Ascending aorta (tissue), 2 donors: ENCODE data around the gene TNFAIP8. TPM values are rescaled to one million over a fixed set of nuclear protein-coding genes. Genes with fewer than 3 reads are reported as not detected.

Source experiments
- DNase-seq, 2 donors: peaks; one replicate each; pipeline ENCODE4 v3.0.0-alpha.2; 2019; ENCODE audit warnings: low spot score in 2 of 2
- H3K27ac ChIP-seq, 2 donors: fragments of 200-600 bp; sonication (generic); one replicate each; pipeline ENCODE4 v1.5.1; 2016 to 2017; ENCODE audit warnings: mild to moderate bottlenecking in 1 of 2
- H3K27me3 ChIP-seq: fragments of 200-600 bp; sonication (generic); one replicate; pipeline ENCODE4 v1.5.1; 2017
- H3K36me3 ChIP-seq, 2 donors: fragments of 200-600 bp; sonication (generic); one replicate each; pipeline ENCODE4 v1.5.1; 2016
- H3K4me1 ChIP-seq, 2 donors: fragments of 200-600 bp; sonication (generic); one replicate each; pipeline ENCODE4 v1.5.1; 2016 to 2017; ENCODE audit warnings: mild to moderate bottlenecking in 1 of 2
- H3K4me3 ChIP-seq, 2 donors: fragments of 200-600 bp; sonication (generic); one replicate each; pipeline ENCODE4 v1.5.1; 2016 to 2017; ENCODE audit warnings: mild to moderate bottlenecking in 1 of 2
- H3K9me3 ChIP-seq, 2 donors: fragments of 200-600 bp; sonication (generic); one replicate each; pipeline ENCODE4 v1.5.1; 2016
- intact Hi-C: fragments of 100-400 bp; cut with DNase I; formaldehyde crosslinking; loops from one replicate; pipeline ENCODE4 v1.15.1; 2023
- total RNA-seq: library from RNA; depleted of rRNA; stranded (reverse); fragments of >200 nt; gene quantifications from one replicate; pipeline ENCODE4 v1.1.0, GENCODE V29; 2016
- TF ChIP-seq, protein P1 (sequence below), 3 experiments: fragments of 200-600 bp in 2 of 3; fragments of 450-650 bp in 1 of 3; sonication (generic) in 2 of 3; IDR thresholded peaks; one replicate each; pipeline ENCODE4 v1.5.1; 2016 to 2019; ENCODE audit warnings: antibody characterized with exemption in 3 of 3, mild to moderate bottlenecking in 1 of 3, moderate library complexity in 1 of 3

Gene TNFAIP8
- total RNA-seq, 1 donor from 2014 or later = 3.5 TPM

DNA sequence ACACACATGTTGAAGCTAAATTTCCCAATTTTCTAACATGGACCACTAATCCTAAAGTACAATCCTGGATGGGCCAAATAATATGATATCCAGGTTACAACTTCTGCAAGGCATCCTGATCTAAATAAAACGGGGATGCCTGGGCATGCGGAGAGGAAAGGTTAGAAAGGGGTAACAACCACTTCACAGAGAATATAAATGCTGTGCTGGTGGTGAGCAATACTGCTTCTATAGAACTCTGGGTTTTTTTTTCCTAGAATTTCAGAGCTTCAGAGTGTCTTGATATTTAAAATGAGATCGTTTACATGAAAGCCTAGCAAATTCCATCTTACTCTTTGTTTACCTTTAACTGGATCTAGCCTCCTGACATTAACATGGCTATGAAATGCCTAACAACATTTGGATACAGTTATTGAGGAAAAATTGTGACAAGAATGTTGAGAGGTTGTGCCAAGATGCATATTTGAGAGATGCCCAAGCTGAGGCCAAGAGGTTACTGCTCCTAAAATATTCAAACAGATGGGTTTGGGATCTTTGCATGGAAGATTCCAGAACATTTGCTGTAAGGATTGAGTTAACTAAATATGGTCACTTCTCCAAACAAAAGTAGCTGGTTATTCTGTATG, 22.4 kb downstream of the TNFAIP8 start:
- peak overlapping the region in 1 of 2 donors; percentile 21 for H3K27ac ChIP-seq
- peaks cover 0 to 5% of the 10 kb centered on the region in 2 donors for H3K4me1 ChIP-seq

DNA sequence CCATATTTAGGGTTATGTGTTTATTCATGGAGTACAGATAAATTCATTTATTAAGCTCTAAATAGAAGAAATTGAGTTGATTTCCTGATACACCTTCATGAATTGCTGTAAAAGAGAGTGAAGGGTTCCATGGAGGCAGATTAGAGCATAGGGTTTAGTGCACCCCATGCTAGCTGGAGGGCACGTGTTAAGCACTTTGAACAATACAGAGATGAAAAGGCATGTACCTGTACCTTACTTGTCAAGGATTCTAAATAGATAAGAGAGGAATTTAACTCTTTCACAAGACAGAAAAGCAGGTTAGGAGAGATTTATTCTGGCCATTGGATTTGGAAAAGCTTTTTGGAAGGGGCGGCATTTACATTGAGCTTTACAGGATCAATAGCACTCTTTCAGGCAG, 23.3 kb downstream of the TNFAIP8 start:
- DNase-seq = no peak
- Histone ChIP-seq H3K36me3 (no peaks in the 10 kb centered on the region), H3K27me3 (no peaks in the 10 kb centered on the region), H3K27ac (peak overlapping the region in 1 of 2 donors; percentile 21), H3K4me3 (no peak overlapping the region), H3K9me3 (no peaks in the 10 kb centered on the region), H3K4me1 (peaks cover 0 to 5% of the 10 kb centered on the region in 2 donors)
- TF ChIP-seq, protein P1, sequence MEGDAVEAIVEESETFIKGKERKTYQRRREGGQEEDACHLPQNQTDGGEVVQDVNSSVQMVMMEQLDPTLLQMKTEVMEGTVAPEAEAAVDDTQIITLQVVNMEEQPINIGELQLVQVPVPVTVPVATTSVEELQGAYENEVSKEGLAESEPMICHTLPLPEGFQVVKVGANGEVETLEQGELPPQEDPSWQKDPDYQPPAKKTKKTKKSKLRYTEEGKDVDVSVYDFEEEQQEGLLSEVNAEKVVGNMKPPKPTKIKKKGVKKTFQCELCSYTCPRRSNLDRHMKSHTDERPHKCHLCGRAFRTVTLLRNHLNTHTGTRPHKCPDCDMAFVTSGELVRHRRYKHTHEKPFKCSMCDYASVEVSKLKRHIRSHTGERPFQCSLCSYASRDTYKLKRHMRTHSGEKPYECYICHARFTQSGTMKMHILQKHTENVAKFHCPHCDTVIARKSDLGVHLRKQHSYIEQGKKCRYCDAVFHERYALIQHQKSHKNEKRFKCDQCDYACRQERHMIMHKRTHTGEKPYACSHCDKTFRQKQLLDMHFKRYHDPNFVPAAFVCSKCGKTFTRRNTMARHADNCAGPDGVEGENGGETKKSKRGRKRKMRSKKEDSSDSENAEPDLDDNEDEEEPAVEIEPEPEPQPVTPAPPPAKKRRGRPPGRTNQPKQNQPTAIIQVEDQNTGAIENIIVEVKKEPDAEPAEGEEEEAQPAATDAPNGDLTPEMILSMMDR (IDR thresholded peaks at IDR 0.05) = no peak
- intact Hi-C loops = no loop called here

More for the DNA sequence above, 22.4 kb downstream of the TNFAIP8 start:
- intact Hi-C loops = no loop called here
- no peak for DNase-seq
- TF ChIP-seq, protein P1 (IDR thresholded peaks at IDR 0.05) = no peak
- Histone ChIP-seq H3K9me3 (no peaks in the 10 kb centered on the region), H3K27me3 (no peaks in the 10 kb centered on the region), H3K4me3 (no peak overlapping the region), H3K36me3 (no peaks in the 10 kb centered on the region)

DNA sequence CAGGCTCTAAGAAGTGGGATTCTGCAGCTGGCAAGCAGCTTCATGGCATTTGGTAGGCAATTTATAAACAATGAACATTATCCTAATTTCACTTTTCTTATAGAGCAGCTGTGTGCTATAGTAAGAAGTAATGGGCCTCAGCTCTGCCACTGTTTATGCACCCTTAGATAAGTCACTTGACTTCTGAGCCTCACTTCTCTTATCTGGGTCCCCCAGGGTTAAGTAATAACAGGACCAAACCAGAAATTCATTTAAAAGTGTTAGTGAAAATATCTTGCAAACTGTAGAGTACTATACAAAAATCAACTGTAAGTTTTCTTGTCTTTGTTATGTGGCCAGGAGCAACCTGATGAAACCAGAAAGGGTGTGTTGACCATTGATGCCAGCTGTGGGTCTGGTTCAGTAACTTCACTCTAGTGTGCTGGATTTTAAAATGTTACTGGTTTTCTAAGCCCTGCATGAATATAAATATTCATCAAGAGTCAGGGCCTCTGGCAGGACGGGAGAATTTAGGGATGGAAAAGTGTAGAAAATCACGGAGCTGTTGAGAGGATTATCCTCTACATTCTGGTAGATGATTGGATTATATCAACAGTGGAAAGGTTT, 24.2 kb downstream of the TNFAIP8 start:
- H3K4me1 ChIP-seq = peaks cover 0 to 5% of the 10 kb centered on the region in 2 donors
- intact Hi-C loops = no loop called here

DNA sequence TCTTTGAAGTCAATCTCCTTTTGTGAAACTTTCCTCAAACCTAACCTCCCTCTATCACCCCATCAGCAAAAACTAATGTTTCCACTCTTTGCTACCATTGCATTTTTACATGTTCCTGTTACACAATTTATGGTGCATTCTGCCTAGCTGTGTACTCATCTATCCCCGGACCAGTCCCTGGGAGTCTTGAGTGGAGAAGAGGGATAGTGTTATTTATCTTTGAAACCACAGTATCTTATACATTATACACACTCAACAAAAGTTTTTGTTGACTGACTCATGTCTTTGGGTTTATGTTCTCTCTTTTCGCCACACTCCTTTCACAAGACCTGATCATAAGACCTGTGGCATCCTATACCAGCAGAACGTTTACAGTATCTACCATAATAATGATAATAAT, 26.4 kb downstream of the TNFAIP8 start:
- DNase-seq = no peak
- Histone ChIP-seq H3K27ac (no peak overlapping the region), H3K4me3 (no peak overlapping the region), H3K36me3 (no peaks in the 10 kb centered on the region), H3K4me1 (peaks cover 3 to 7% of the 10 kb centered on the region in 2 donors), H3K27me3 (no peaks in the 10 kb centered on the region), H3K9me3 (no peaks in the 10 kb centered on the region)
- intact Hi-C loops = no loop called here
- TF ChIP-seq, protein P1 (IDR thresholded peaks at IDR 0.05) = no peak

More for the DNA sequence above, 24.2 kb downstream of the TNFAIP8 start:
- DNase-seq = no peak
- TF ChIP-seq, protein P1 (IDR thresholded peaks at IDR 0.05) = no peak
- Histone ChIP-seq H3K9me3 (no peaks in the 10 kb centered on the region), H3K4me3 (no peak overlapping the region), H3K27me3 (no peaks in the 10 kb centered on the region), H3K36me3 (no peaks in the 10 kb centered on the region), H3K27ac (no peak overlapping the region)

DNA sequence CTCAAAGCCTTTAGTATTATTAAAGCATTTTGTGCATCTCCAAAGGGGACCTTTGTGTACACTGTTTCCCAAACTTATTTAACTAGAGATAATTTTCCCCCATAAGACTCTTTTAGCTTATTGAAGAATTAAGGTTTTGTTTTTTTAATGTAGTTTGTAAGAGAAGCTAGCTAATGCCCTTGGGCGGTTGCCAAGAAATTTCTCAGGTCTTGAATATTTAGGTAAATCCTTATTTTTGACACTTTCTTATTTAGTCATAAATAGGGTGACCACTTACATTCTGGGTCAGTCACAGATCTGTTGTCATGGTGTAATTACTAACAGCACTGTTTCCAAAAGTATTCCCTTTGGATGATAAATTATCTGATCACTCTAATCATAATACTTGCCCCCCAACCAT, 27.2 kb downstream of the TNFAIP8 start:
- TF ChIP-seq, protein P1 (IDR thresholded peaks at IDR 0.05) = no peak
- H3K9me3 ChIP-seq = no peaks in the 10 kb centered on the region
- no peak overlapping the region for H3K4me3 ChIP-seq
- intact Hi-C loops = no loop called here
- no peak for DNase-seq
- H3K36me3 ChIP-seq = no peaks in the 10 kb centered on the region
- H3K27ac ChIP-seq = no peak overlapping the region
- H3K4me1 ChIP-seq = peaks cover 6 to 13% of the 10 kb centered on the region in 2 donors
- no peaks in the 10 kb centered on the region for H3K27me3 ChIP-seq
